HG02943 (cell line): ENCODE measurements around the gene CCND1.
"Not testable (repeated sequence)": the region's sequence is repeated elsewhere in the genome, so short reads cannot be mapped to it uniquely, and the experiment has no call there.

Source experiments
- ATAC-seq: cut with Tn5 transposase; IDR thresholded peaks from one replicate; pipeline ENCODE4 v1.9.1; 2021; ENCODE audit warnings: mild to moderate bottlenecking, low read depth, moderate library complexity; ENCODE audit not compliant: unreplicated experiment

CCND1 gene

DNA sequence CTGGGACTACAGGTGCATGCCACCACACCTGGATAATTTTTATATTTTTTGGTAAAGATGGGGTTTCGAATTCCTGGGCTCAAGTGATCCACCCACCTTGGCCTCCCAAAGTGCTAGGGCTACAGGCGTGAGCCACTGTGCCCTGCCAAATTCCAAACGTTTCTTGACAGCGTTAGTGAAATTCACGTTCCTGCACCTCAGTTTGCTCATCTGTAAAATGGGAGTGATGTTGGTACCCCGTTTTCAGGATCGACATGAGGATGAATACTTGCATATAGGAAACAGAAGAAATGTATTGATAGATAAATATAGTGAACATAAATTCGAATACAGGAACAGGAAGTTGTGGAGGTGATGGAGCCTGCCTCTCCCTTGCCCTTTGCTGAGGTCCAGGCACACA lies 44.4 kb downstream of the CCND1 start:
- no peak for ATAC-seq

DNA sequence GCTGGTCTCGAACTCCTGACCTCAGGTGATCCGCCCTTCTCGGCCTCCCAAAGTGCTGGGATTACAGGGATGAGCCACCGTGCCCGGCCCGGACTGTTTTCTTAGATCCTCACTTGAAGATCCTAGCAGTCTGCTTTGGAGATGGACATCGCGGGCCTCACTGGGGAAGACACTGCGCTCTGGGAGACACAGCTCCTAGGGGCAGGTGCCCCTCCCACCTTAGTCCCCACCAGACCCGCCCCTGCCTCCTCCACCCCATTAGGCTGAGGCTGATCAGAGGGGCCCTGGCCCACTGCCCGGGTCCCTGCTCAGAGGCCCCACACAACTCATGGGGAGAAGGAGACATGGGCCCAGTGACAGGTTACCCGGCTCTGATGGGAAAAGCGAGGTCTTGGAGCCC lies 45.5 kb downstream of the CCND1 start:
- ATAC-seq, result no peak

DNA sequence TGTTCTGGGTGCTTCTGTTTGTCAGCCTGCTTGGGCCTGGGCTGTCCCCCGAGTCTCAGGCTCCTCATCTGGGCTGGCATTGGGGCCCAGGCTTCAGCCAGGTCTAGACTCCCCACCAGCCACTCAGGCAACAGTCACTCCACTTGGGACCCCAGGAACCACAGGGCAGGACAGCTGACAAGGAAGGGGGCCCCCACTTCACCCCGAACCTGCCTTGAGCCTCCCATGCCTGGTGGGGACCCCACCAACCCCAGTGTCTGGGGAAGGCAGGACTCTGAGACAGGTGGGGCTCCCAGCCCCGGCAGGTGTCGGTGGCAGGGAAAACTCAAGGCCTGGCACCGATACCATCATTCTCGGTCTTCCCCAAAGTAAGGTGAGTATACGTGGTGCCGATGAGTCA lies 45.9 kb downstream of the CCND1 start:
- no peak for ATAC-seq

DNA sequence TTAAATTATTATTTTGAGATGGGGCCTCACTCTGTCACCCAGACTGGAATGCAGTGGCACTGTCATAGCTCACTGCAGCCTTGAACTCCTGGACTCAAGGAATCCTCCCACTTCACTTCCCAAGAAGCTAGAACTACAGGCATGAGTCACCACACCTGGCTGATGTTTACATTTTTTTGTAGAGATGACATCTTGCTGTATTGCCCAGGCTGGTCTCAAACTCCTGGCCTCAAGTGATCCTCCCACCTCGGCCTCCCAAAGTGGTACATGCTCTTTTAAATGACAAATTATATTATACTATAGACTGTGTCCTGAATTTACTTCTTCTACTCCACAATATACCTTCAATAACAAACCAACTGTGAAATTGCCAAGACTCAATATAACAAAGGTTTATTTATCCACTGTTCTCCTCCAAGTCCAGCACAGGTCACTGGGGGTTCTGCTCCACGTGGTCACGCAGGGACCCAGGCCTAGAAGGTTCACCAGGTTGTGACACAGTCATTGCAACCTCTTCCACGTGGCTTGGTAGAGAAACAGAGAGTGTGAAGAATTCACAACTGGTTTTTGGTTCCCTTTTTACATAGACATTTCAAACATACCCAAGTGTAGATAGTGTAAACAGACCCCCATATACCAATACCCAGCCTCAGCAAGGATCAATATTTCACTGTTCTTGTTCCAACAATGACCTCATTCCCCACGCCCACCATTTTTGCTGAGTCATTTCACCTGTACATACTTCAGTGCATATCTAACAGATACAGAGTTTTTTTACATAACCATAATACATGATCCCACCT lies 47.2 kb downstream of the CCND1 start:
- ATAC-seq, result not testable (repeated sequence)

DNA sequence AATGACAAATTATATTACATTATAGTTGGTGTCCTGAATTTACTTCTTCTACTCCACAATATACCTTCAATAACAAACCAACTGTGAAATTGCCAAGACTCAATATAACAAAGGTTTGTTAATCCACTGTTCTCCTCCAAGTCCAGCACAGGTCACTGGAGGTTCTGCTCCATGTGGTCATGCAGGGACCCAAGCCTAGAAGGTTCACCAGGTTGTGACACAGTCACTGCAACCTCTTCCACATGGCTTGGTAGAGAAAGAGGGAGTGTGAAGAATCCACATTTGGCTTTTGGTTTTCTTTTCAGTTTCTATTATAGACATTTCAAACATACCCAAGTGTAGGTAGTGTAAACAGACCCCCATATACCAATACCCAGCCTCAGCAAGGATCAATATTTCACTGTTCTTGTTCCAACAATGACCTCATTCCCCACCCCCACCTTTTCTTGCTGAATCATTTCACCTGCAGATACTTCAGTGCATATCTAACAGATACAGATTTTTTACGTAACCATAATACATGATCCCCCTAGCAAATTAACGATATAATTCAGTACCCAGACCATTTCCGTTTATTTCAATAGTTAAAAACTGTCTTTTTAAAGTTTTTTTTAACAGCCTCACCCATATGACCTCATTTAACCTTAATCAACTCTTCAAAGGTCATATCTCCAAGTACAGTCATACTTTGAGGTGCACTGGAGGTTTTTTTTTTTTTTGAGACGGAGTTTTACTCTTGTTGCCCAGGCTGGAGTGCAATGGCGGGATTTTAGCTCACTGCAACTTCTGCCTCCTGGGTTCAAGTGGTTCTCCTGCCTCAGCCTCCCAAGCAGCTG lies 48.7 kb downstream of the CCND1 start:
- no peak for ATAC-seq

DNA sequence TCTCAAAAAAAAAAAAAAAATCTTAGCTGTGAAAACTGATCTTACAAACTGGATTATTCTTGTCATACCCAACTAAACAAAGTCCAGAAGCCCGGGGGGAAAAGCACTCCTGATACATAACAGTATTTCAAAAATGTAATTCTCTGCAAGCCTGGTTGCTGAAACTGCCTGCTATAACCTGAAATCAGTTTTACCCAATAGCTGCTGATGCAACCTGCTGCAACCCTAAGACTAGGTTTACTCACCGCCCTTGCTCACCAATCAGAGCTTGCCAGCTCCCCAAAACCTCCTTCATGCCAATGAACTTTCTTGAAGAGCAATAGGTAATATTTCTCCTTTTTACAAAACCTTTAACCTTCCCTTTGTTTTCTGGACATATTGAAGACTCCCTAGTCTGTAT lies 50.5 kb downstream of the CCND1 start:
- no peak for ATAC-seq

DNA sequence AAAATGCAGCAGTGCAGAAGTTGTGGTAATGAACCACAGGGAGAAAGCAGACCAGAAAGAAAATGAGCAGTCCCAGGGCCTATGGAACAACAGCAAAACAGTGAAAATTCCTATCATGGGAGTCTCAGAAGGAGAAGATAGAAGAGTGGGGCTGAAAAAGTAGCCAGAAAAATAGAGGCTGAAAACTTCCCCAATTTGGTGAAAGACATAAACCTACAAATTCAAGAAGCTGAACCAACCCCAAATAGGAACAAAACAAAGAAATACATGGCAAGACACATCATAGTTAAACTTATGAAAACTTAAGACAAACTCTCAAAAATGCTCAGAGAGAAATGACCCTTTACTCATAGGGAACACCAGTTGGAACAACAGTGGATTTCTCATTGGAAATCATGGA lies 51.5 kb downstream of the CCND1 start:
- ATAC-seq, result no peak

DNA sequence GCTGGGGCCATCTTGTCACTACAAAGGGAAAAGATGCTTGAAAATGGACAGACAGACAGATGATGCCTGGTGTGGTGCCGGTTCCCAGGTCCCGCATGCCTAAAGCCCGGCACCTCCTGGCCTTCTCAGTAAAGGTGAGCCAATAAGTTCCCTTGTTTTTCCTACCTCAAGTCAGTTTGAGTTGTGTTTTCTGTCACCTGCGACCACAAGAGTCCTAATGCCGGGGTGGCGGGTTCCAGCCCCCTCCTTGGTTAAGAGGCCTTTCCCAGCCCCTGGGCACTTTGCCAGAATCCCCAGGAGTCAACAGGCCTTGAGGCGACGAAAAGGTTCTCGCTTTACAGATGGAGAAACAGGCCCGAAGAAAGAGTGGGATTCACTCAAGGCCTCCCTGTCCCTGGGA lies 53.8 kb downstream of the CCND1 start:
- no peak for ATAC-seq

DNA sequence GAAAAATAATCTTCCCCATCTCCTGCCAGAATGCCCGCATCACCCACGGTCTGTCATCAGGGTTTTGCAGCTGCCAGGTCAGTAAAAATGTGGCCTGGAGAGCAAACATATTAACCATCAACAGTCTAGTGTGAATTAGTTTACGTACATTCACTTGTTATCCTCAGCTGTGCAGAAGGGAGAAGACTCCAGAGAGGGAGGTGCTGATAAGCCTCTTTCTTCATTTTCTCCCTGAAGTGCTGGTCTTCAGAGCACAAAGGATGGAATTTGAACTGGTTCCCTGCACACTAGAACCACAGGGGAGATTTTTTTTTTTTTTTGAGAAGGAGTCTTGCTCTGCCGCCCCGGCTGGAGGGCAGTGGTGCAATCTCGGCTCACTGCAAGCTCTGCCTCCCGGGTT lies 54.6 kb downstream of the CCND1 start:
- no peak for ATAC-seq

DNA sequence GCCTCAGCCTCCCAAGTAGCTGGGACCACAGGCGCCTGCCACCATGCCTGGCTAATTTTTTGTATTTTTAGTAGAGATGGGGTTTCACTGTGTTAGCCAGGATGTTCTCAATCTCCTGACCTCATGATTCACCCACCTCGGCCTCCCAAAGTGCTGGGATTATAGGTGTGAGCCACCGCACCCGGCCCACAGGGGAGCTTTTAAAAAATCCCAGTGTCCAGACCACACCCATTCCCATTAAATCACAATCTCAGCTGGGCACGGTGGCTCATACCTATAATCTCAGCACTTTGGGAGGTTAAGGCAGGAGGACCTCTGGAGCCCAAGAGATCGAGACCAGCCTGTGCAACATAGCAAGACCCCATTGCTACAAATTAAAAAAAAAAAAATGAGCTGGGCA lies 55.0 kb downstream of the CCND1 start:
- not testable (repeated sequence) for ATAC-seq

DNA sequence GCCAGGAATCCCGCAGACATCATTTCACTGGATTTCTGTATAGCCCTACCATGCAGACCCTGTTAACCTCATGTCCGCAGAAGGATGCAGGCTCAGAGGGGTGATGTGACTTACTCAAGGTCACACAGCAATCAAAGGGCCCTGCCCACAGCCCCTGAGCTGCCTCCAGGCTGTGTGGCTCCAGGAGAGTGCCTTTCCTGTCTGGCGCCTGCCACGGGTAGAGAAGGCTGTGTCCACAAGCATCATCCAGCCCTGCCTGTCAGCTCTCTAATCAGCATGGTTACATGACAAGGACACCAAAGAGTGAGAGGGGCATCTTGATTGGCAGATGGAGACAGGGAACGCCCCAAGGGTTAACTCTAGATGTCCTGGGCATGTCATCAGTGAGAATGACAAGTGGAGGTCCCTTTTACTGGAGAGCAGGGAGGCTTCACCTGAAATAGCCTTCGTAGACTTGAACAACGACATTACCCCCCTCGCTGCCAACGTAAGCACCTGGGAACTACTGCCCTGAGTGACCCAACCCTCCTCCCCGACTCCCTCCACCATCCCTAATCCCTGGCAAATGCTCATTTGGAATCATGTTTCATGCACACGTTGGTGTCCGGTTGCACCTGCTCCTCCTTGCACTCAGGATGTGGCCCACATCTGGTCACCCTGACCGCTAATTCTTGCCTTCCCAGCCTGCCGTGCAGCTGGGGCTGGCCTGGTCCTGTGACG lies 56.0 kb downstream of the CCND1 start:
- ATAC-seq, result no peak

DNA sequence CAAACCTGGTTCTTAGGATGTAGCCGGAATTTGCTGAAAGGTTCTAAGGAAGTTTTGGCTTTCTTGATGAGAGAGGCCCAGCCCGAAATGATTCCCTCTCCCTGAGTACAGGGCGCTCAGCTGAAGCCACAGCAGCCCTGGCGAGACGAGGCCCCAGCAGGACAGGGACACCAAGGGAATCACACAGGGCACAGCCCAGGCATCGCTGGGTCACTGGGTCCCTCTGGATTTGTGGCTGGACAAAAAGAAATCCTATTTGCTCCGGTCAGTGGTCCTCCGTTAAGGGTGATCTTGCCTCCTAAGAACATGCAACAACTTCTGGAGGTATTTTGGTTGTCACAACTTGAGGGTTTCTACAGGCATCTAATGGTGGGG lies 56.5 kb downstream of the CCND1 start:
- no peak for ATAC-seq

DNA sequence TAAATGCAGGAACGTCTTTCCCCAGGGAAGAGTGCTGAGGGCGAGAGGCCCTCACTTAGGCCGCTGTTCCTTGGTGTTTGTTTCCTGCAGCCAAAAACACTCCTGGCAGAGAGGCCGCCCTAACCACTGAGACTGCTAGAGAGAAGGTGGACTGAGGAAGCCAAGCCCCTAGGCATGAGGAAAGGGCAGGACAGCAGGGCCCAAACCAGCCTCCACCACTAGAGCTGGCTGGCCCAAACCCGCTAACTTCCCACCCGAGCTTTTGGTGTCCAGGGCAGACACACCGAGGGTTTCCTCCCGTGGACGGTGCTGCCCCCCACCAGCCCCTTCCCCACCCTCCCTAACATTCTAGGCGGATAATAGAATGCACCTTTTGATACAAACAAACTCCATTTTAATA lies 56.9 kb downstream of the CCND1 start:
- ATAC-seq, result no peak

DNA sequence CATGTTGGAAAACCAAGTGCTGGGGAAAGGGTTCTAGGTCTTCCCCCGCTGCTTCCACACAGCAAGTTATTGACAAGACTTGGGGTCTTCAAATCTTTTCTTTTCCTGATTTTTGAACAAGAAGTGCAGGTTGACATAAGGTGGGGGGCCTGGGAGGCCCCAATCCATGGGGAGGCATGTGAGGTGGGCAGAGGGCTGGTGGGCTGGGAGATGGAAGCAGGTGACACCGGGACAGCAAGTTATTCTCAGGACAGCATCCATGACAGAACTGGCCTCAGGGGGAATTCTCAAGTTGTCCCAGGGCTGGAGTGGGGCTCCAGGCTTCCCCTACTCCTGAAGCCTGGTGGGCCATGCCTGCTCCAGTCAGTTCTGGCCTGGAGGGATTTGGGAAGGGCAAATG lies 57.4 kb downstream of the CCND1 start:
- ATAC-seq, result no peak

DNA sequence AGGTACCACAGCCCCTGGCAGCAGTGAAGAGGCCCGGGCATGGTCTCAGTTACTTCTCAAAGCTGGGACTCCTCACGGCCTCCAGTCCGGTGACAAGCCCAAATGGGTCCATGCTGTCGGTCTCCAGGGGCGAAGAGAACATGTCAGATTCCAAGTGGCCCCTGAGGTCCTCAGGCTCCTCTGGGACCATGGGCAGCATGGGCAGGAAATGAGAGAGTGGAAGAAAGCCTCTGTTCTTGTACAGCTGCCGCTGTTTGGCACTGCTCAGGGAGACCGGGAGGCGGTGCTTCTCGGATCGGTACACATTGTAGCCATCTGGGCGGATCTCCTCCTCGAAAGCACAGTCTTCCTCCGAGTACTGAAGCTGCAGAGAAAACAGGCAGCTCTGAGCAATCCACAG lies 58.3 kb downstream of the CCND1 start:
- no peak for ATAC-seq

DNA sequence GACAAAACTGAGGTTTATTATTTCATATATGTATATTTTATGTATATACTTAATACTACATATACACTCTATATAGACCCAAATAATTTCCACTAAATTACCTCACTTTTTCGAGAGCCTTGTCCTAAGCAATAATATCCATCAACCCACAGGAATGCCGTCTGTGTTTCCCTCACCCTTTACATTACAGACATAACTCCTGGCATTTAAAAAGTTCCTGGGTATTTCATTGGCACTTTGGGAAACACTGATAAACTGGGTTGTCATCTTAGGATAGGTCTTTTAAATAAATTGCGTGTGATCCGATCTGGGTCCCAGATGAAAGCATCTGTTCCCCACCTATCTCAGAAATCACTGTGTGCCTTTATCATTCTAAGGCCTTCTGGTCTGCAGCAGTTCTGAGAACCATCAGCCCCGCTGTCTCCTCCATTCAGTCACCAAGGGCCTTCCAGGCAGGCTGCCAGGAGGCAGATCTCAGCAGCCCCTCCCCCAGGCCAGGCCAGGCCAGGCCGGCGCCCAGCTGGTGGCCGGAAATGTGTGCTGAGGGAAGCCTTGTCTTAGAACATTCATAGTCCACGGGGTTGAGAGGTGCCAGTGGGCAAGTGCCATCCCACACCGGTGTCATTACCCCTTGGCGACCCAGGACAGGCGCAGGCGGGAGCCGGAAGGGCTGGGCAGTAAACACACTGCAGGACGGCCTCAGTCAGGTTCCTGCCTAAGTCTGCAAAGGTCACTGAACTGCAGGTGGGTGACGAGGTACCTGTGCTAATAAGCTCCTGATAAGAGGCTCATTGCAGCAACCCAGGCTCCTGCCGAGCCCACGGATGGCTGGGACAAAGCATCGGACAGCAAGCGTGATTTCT lies 59.6 kb downstream of the CCND1 start:
- ATAC-seq, result no peak

DNA sequence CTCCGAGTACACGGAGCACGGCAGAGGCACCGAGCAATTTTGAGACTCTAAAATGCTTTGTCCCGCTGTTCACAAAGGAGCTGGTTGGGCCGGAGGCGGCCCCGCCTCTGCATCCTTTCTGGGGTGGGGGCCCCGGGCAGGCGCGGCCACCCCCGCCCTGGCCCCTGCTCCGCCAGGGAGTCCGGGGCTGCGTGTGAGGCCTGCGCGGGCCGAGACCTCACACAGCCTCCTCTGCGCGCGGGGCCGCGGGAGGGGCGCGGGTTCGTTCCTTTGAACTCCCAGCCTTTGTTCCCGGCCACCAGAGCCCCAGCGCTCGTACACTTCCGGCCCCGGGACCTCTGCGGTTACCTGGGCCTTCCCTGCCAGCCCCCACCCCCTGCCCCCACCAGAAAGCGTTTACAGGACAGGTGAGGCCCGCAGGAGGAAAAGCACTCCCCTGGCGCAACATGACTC lies 61.3 kb downstream of the CCND1 start:
- no peak for ATAC-seq

DNA sequence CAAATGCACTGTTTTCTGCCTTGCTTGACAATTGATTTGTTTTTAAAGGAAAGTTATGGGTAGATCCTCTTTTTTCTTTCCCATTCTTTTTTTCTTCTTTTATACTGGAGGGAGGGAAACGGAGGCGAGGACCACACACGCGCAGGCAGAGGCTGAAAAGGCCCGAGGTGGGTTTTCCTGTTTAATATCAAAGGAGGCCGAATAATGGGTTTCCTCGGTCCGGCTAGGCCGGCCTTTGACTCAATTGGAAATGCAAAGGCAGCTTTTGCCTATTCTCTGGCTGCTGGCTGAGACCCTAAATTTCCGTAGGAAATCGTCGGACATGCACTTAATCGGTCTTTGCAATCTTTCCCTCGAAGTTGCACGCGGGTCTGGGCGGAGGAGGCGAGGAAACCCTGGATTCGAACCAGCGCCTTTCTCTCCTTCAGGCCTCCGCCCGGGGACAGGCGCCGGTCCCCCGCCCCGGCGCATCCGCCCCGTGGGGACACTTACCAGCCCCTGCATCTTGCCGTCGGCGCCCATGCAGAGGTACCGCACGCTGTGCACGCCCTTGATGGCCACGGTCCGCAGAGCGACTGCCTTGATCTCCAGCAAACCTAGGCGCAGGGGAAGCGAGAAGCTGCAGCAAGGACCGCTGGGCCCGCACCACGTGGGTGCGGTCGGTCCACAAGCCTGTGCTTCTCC lies 62.0 kb downstream of the CCND1 start:
- ATAC-seq, result no peak

DNA sequence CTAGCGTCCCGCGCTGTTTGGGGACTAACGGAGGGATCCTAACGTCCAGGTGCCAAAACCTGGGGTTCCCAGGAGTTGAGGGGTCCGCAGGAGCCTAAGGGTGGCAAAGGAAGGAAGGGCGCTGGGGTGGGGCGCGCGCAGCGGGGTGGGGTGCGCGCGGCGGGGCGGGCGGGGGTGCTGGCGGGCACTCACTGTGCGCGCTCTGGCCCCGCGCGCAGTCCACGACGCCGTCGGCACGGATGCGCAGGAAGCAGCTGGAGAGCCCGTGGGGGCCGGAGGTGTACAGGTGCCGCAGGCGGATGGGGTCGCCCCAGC lies 62.5 kb downstream of the CCND1 start:
- ATAC-seq, result no peak
